OCI-M2 (cell line): Measurements from ENCODE around the gene KRT7.

ENCODE experiments used
- DNase-seq: peaks from one replicate; lab custom pipeline; 2025; ENCODE audit not compliant: unreplicated experiment; lab: John Stamatoyannopoulos, UW

KRT7 gene

GRCh38 chr12:52199294-52199919, 33.6 kb upstream of the KRT7 start:
- DNase-seq: no peak

GRCh38 chr12:52200086-52200780, 32.8 kb upstream of the KRT7 start:
- DNase-seq: no peak

GRCh38 chr12:52200781-52201450, 32.1 kb upstream of the KRT7 start:
- no peak for DNase-seq

GRCh38 chr12:52201451-52201839, 31.6 kb upstream of the KRT7 start:
- no peak for DNase-seq

- DNase-seq: no peak
Measured at GRCh38 chr12:52202361-52203078, 30.5 kb upstream of the KRT7 start.

- no peak for DNase-seq
Measured at GRCh38 chr12:52203079-52203921, 29.7 kb upstream of the KRT7 start.

GRCh38 chr12:52204095-52204930, 28.7 kb upstream of the KRT7 start:
- DNase-seq: no peak

GRCh38 chr12:52204931-52205505, 28.0 kb upstream of the KRT7 start:
- no peak for DNase-seq

GRCh38 chr12:52205612-52206303, 27.3 kb upstream of the KRT7 start:
- DNase-seq: no peak

GRCh38 chr12:52206304-52207040, 26.6 kb upstream of the KRT7 start:
- no peak for DNase-seq

GRCh38 chr12:52207106-52207505, 25.9 kb upstream of the KRT7 start:
- no peak for DNase-seq

- DNase-seq: no peak
Measured at GRCh38 chr12:52207895-52208294, 25.1 kb upstream of the KRT7 start.

GRCh38 chr12:52208424-52209165, 24.4 kb upstream of the KRT7 start:
- DNase-seq: no peak

- no peak for DNase-seq
Measured at GRCh38 chr12:52209321-52209720, 23.7 kb upstream of the KRT7 start.

- DNase-seq: no peak
Measured at GRCh38 chr12:52210186-52210924, 22.7 kb upstream of the KRT7 start.

GRCh38 chr12:52210925-52211650, 22.0 kb upstream of the KRT7 start:
- no peak for DNase-seq
